Measurements from ENCODE around the gene BRD2. TPM values are rescaled to one million over a fixed set of nuclear protein-coding genes. Genes with fewer than 3 reads are reported as not detected.
A peak's percentile ranks its signal among the peaks of the same experiment; 100 is the strongest.

BRD2 gene
- total RNA-seq, 3 donors from 2014 or later, result 338 to 358 (median 348) TPM

- H3K36me3 Mint-ChIP-seq (ENCODE audit: insufficient read depth), result no peaks in the 10 kb centered on the region
- DNase-seq (no peak), ATAC-seq (peak; percentile 71 to 76)
- H3K4me3 Mint-ChIP-seq, result no peak overlapping the region
- H3K9me3 Mint-ChIP-seq, result no peaks in the 10 kb centered on the region
- H3K27me3 Mint-ChIP-seq (ENCODE audit: low read depth), result peaks cover 10% of the 10 kb centered on the region
- peaks cover 33% of the 10 kb centered on the region for H3K4me1 Mint-ChIP-seq (ENCODE audit: low read depth)
Measured at GRCh38 chr6:33014841-33015634, 46.6 kb downstream of the BRD2 start.

DNA sequence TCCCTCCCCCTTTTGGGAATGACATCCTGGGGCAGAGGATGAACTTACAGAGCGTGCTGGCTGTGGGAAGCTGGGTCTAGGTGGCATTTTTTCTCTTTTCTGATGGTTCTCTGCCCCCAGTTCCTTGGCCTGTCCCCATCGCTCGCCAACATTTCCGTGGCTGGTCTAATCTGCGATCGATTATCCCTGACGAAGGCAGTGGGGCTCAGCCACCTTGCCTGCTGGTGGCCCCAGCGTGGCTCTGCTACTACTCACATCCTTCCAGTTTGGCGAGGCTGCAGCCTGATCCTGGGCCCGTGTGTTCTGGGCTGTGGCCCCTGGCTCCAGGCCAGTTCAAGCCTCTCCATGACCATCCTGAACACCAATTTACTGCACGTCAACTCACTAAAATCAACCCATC, 47.4 kb downstream of the BRD2 start:
- ATAC-seq (no peak), DNase-seq (no peak)

GRCh38 chr6:33017018-33017417, 48.6 kb downstream of the BRD2 start:
- no peaks in the 10 kb centered on the region for H3K36me3 Mint-ChIP-seq (ENCODE audit: insufficient read depth)
- no peak for DNase-seq
- no peaks in the 10 kb centered on the region for H3K9me3 Mint-ChIP-seq
- H3K4me1 Mint-ChIP-seq (ENCODE audit: low read depth), result peaks cover 37% of the 10 kb centered on the region
- H3K27me3 Mint-ChIP-seq (ENCODE audit: low read depth), result peaks cover 10% of the 10 kb centered on the region
- no peak overlapping the region for H3K4me3 Mint-ChIP-seq
- ATAC-seq, result no peak

More for the DNA sequence above, 47.4 kb downstream of the BRD2 start:
- Mint-ChIP-seq H3K9me3 (no peaks in the 10 kb centered on the region), H3K4me1 (ENCODE audit: low read depth) (peaks cover 37% of the 10 kb centered on the region), H3K36me3 (ENCODE audit: insufficient read depth) (no peaks in the 10 kb centered on the region), H3K4me3 (no peak overlapping the region), H3K27me3 (ENCODE audit: low read depth) (peaks cover 10% of the 10 kb centered on the region)

DNA sequence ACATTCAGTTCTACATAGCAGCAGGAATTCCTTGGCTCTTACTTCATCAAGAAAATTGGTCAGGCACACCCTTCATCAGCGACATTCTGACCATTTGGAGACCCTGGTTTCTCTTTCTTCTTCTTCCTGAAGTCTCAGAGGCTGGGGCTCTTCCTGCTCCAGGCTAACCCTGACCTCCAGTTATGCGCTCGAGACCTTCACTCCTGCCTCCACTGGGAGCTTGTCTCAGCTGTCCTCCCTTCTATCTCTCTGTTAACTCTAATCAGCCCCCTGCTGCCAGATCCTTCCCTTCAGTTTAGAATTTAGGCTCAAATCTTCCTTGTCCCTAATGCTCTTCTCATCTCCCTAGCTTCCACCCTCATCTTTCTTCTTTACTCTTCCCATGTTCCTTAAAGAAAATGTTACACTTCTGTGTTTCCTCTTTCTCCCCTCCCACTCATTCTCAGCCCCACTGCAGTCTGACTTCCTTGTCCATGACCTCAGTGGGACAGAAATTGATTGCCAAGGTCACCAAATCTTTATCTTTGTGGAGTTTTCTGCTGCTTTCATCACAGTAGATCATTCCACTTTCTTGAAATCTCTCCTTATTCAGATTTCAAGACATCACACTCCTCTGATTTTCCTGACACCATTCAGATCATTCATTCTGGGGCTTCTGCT, 49.4 kb downstream of the BRD2 start:
- DNase-seq (no peak), ATAC-seq (no peak)
- no peaks in the 10 kb centered on the region for H3K9me3 Mint-ChIP-seq
- peak overlapping the region; percentile 42 for H3K4me3 Mint-ChIP-seq
- no peaks in the 10 kb centered on the region for H3K36me3 Mint-ChIP-seq (ENCODE audit: insufficient read depth)
- H3K27me3 Mint-ChIP-seq (ENCODE audit: low read depth), result peaks cover 8% of the 10 kb centered on the region
- H3K4me1 Mint-ChIP-seq (ENCODE audit: low read depth), result peaks cover 37% of the 10 kb centered on the region

- Mint-ChIP-seq H3K27me3 (ENCODE audit: low read depth) (peaks cover 5% of the 10 kb centered on the region), H3K36me3 (ENCODE audit: insufficient read depth) (no peaks in the 10 kb centered on the region), H3K9me3 (no peaks in the 10 kb centered on the region), H3K4me3 (peak overlapping the region; percentile 42), H3K4me1 (ENCODE audit: low read depth) (peaks cover 37% of the 10 kb centered on the region)
- ATAC-seq (no peak), DNase-seq (no peak)
Measured at GRCh38 chr6:33018418-33018817, 50.0 kb downstream of the BRD2 start.

- Mint-ChIP-seq H3K9me3 (no peaks in the 10 kb centered on the region), H3K36me3 (ENCODE audit: insufficient read depth) (no peaks in the 10 kb centered on the region), H3K27me3 (ENCODE audit: low read depth) (peaks cover 2% of the 10 kb centered on the region), H3K4me1 (ENCODE audit: low read depth) (peaks cover 37% of the 10 kb centered on the region), H3K4me3 (peak overlapping the region; percentile 77)
- no peak for DNase-seq
- peak in 1 of 2 donors; percentile 83 for ATAC-seq
Measured at GRCh38 chr6:33018904-33019303, 50.5 kb downstream of the BRD2 start.

- H3K4me3 Mint-ChIP-seq, result peak overlapping the region; percentile 77
Measured at GRCh38 chr6:33019372-33019771, 51.0 kb downstream of the BRD2 start.

GRCh38 chr6:33021917-33022316, 53.5 kb downstream of the BRD2 start:
- no peak for DNase-seq
- Mint-ChIP-seq H3K9me3 (no peaks in the 10 kb centered on the region), H3K36me3 (ENCODE audit: insufficient read depth) (no peaks in the 10 kb centered on the region), H3K27me3 (ENCODE audit: low read depth) (no peaks in the 10 kb centered on the region), H3K4me1 (ENCODE audit: low read depth) (peaks cover 32% of the 10 kb centered on the region), H3K4me3 (no peak overlapping the region)
- ATAC-seq, result no peak

More at GRCh38 chr6:33019372-33019771, 51.0 kb downstream of the BRD2 start:
- DNase-seq, result no peak
- Mint-ChIP-seq H3K4me1 (ENCODE audit: low read depth) (peaks cover 37% of the 10 kb centered on the region), H3K36me3 (ENCODE audit: insufficient read depth) (no peaks in the 10 kb centered on the region), H3K27me3 (ENCODE audit: low read depth) (peaks cover 2% of the 10 kb centered on the region), H3K9me3 (no peaks in the 10 kb centered on the region)
- no peak for ATAC-seq

GRCh38 chr6:33023536-33023935, 55.1 kb downstream of the BRD2 start:
- H3K9me3 Mint-ChIP-seq, result no peaks in the 10 kb centered on the region
- DNase-seq, result no peak
- H3K36me3 Mint-ChIP-seq (ENCODE audit: insufficient read depth), result no peaks in the 10 kb centered on the region
- H3K4me3 Mint-ChIP-seq, result no peak overlapping the region
- no peak for ATAC-seq
- peaks cover 26% of the 10 kb centered on the region for H3K4me1 Mint-ChIP-seq (ENCODE audit: low read depth)
- peaks cover 3% of the 10 kb centered on the region for H3K27me3 Mint-ChIP-seq (ENCODE audit: low read depth)

GRCh38 chr6:33024521-33024920, 56.1 kb downstream of the BRD2 start:
- no peaks in the 10 kb centered on the region for H3K36me3 Mint-ChIP-seq (ENCODE audit: insufficient read depth)
- DNase-seq (no peak), ATAC-seq (no peak)
- peaks cover 3% of the 10 kb centered on the region for H3K27me3 Mint-ChIP-seq (ENCODE audit: low read depth)
- no peaks in the 10 kb centered on the region for H3K9me3 Mint-ChIP-seq
- no peak overlapping the region for H3K4me3 Mint-ChIP-seq
- peaks cover 22% of the 10 kb centered on the region for H3K4me1 Mint-ChIP-seq (ENCODE audit: low read depth)

DNA sequence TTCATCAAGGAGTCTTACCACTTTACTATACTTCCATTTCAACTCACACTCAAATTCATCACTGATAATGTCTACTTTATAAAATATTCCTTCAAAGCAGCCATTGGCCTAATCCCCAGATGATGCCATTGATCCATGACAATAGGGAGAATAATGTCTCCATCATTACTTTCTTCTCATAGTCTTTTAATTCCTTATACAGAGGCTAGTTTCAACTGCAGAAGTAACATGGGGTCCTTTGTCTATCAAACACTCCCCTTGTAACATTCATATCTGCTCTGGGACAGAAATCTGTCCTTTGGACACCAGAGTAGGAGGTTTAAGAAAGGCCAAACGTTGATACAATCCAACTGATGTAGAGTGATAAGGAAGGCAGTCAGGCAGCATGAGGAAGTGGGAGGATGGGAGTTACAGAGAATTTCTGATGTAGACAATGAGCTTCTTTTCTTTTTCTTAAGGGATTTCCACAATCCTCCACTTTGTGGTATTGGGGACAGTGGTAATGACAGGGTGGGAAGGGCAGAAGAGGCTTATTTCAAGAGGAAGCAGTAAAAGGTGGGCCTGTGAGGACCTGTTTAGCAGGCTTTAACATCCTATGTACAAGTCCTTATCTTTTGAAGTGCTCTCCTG, 59.9 kb downstream of the BRD2 start:
- Mint-ChIP-seq H3K9me3 (no peaks in the 10 kb centered on the region), H3K4me1 (ENCODE audit: low read depth) (peaks cover 16% of the 10 kb centered on the region), H3K4me3 (no peak overlapping the region), H3K36me3 (ENCODE audit: insufficient read depth) (no peaks in the 10 kb centered on the region), H3K27me3 (ENCODE audit: low read depth) (peaks cover 7% of the 10 kb centered on the region)
- DNase-seq (no peak), ATAC-seq (no peak)

DNA sequence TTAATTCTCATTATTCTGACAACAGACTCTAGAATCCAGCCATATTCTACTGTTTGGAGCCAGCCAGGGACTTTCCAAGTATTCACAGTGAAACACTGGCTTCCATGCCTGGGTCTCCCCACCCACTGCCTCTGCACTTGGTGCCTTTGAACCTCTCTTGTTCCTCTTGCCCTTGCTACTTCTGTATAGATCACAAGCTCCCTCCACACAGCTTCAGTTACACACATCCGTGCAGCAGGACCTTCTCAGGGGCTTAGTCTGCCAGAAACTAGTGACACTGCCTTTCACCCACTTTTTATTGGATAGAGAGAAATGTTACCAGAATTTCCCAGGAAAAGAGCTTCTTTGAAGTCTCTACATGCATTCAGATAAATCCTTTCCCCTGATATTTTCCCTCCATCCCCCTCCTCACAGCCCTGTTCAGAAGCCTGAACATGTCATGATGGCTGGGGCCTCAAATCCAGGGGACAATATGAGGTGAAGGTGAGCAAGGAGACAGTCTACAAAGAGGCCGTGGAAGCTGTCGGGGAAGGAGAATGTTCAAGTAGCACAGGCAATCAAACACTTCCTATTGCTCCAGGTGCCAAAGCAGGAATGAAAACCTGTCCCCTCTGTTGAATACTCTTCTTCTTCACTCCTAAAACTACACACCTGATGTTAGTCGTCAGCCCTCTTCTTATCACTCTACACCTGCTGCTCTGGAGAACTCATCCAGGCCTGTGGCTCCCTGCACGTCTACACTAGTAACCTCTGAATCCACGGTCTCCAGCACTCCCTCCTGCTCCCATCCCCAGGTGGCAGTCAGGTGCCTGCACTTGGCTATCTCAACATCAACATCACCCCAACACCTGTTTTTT, 61.2 kb downstream of the BRD2 start:
- Mint-ChIP-seq H3K4me1 (ENCODE audit: low read depth) (peaks cover 16% of the 10 kb centered on the region), H3K27me3 (ENCODE audit: low read depth) (peaks cover 9% of the 10 kb centered on the region), H3K36me3 (ENCODE audit: insufficient read depth) (no peaks in the 10 kb centered on the region), H3K4me3 (no peak overlapping the region), H3K9me3 (peaks cover 3% of the 10 kb centered on the region)
- ATAC-seq (peak; percentile 56 to 81), DNase-seq (no peak)

GRCh38 chr6:33030245-33030644, 61.9 kb downstream of the BRD2 start:
- peaks cover 10% of the 10 kb centered on the region for H3K27me3 Mint-ChIP-seq (ENCODE audit: low read depth)
- H3K9me3 Mint-ChIP-seq, result peaks cover 8% of the 10 kb centered on the region
- peaks cover 16% of the 10 kb centered on the region for H3K4me1 Mint-ChIP-seq (ENCODE audit: low read depth)
- H3K36me3 Mint-ChIP-seq (ENCODE audit: insufficient read depth), result no peaks in the 10 kb centered on the region
- no peak for DNase-seq
- no peak for ATAC-seq
- H3K4me3 Mint-ChIP-seq, result no peak overlapping the region

All from activated T-cell treated with anti-CD3 and anti-CD28 coated beads, Interleukin-2, amount 50 U/mL, for 4 hours (primary cell).